ENCODE data around the gene PCSK5.
"Not testable (repeated sequence)": the region's sequence is repeated elsewhere in the genome, so short reads cannot be mapped to it uniquely, and the experiment has no call there.

PCSK5 gene

GRCh38 chr9:76249309-76249708 lies 358.8 kb downstream of the PCSK5 start:
- DNase-seq (ENCODE audit: low read depth), result no peak

GRCh38 chr9:76255781-76256455 lies 365.4 kb downstream of the PCSK5 start:
- no peak for DNase-seq (ENCODE audit: low read depth)

GRCh38 chr9:76257311-76257710 lies 366.8 kb downstream of the PCSK5 start:
- no peak for DNase-seq (ENCODE audit: low read depth)

- no peak for DNase-seq (ENCODE audit: low read depth)
Observed at GRCh38 chr9:76266649-76267283, 376.3 kb downstream of the PCSK5 start.

- no peak for DNase-seq (ENCODE audit: low read depth)
Observed at GRCh38 chr9:76267284-76267652, 376.8 kb downstream of the PCSK5 start.

GRCh38 chr9:76269789-76270188 lies 379.3 kb downstream of the PCSK5 start:
- DNase-seq (ENCODE audit: low read depth), result no peak

GRCh38 chr9:76271755-76272154 lies 381.3 kb downstream of the PCSK5 start:
- no peak for DNase-seq (ENCODE audit: low read depth)

GRCh38 chr9:76289042-76289441 lies 398.6 kb downstream of the PCSK5 start:
- DNase-seq (ENCODE audit: low read depth), result no peak

GRCh38 chr9:76289703-76290102 lies 399.2 kb downstream of the PCSK5 start:
- DNase-seq (ENCODE audit: low read depth), result no peak

- DNase-seq (ENCODE audit: low read depth), result no peak
Observed at GRCh38 chr9:76290555-76290954, 400.1 kb downstream of the PCSK5 start.

GRCh38 chr9:76292246-76292645 lies 401.8 kb downstream of the PCSK5 start:
- DNase-seq (ENCODE audit: low read depth), result no peak

GRCh38 chr9:76292658-76293057 lies 402.2 kb downstream of the PCSK5 start:
- no peak for DNase-seq (ENCODE audit: low read depth)

- DNase-seq (ENCODE audit: low read depth), result no peak
Observed at GRCh38 chr9:76294301-76294700, 403.8 kb downstream of the PCSK5 start.

- no peak for DNase-seq (ENCODE audit: low read depth)
Observed at GRCh38 chr9:76296561-76297310, 406.3 kb downstream of the PCSK5 start.

- no peak for DNase-seq (ENCODE audit: low read depth)
Observed at GRCh38 chr9:76297721-76298239, 407.3 kb downstream of the PCSK5 start.

- no peak for DNase-seq (ENCODE audit: low read depth)
Observed at GRCh38 chr9:76298521-76299144, 408.2 kb downstream of the PCSK5 start.

- no peak for DNase-seq (ENCODE audit: low read depth)
Observed at GRCh38 chr9:76302543-76302942, 412.1 kb downstream of the PCSK5 start.

GRCh38 chr9:76302947-76303550 lies 412.6 kb downstream of the PCSK5 start:
- DNase-seq (ENCODE audit: low read depth), result no peak

- not testable (repeated sequence) for DNase-seq (ENCODE audit: low read depth)
Observed at GRCh38 chr9:76307047-76307446, 416.6 kb downstream of the PCSK5 start.

- no peak for DNase-seq (ENCODE audit: low read depth)
Observed at GRCh38 chr9:76310577-76310976, 420.1 kb downstream of the PCSK5 start.

- no peak for DNase-seq (ENCODE audit: low read depth)
Observed at GRCh38 chr9:76310991-76311390, 420.5 kb downstream of the PCSK5 start.

GRCh38 chr9:76311537-76311936 lies 421.1 kb downstream of the PCSK5 start:
- DNase-seq (ENCODE audit: low read depth), result no peak
